Osteoblast (primary cell): ENCODE results near the gene DIP2C. TPM values are rescaled to one million over a fixed set of nuclear protein-coding genes. Genes with fewer than 3 reads are reported as not detected.
A peak's percentile ranks its signal among the peaks of the same experiment; 100 is the strongest.
"Not testable (repeated sequence)": the region's sequence is repeated elsewhere in the genome, so short reads cannot be mapped to it uniquely, and the experiment has no call there.

Experiments used
- DNase-seq: peaks from one replicate; pipeline ENCODE4 v3.0.0; 2011; ENCODE audit warnings: low spot score, mixed read lengths; ENCODE audit not compliant: insufficient read length; ENCODE audit errors: missing footprints
- H2AFZ ChIP-seq: 2 replicates; pipeline ENCODE4 v1.6.0; 2011; ENCODE audit warnings: mild to moderate bottlenecking, low read length
- H3K27ac ChIP-seq: 2 replicates; pipeline ENCODE4 v1.5.1; 2011; ENCODE audit warnings: mild to moderate bottlenecking, low read depth, low read length, moderate library complexity
- H3K27me3 ChIP-seq: 2 replicates; pipeline ENCODE4 v1.6.0; 2012; ENCODE audit warnings: mild to moderate bottlenecking, control low read depth, inconsistent platforms, low read length, moderate library complexity; ENCODE audit not compliant: insufficient read depth
- H3K36me3 ChIP-seq: 2 replicates; pipeline ENCODE4 v1.5.1; 2011; ENCODE audit warnings: mild to moderate bottlenecking, low read length, control low read depth, moderate library complexity; ENCODE audit not compliant: insufficient read depth
- H3K4me1 ChIP-seq: 2 replicates; pipeline ENCODE4 v1.5.1; 2011; ENCODE audit warnings: mild to moderate bottlenecking, low read length, control low read depth, moderate library complexity; ENCODE audit not compliant: insufficient read depth
- H3K4me2 ChIP-seq: 2 replicates; pipeline ENCODE4 v1.6.0; 2011; ENCODE audit warnings: mild to moderate bottlenecking, low read length; ENCODE audit not compliant: insufficient read depth
- H3K4me3 ChIP-seq: fragments of 200-600 bp; sonication (generic); 3 replicates; pipeline ENCODE4 v1.5.1; 2012; ENCODE audit warnings: mild to moderate bottlenecking, low read length, inconsistent platforms; ENCODE audit not compliant: insufficient read depth
- H3K79me2 ChIP-seq: 2 replicates; pipeline ENCODE4 v1.6.0; 2012; ENCODE audit warnings: mild to moderate bottlenecking, low read length, control low read depth, inconsistent platforms; ENCODE audit not compliant: insufficient read depth
- H3K9me3 ChIP-seq: 2 replicates; pipeline ENCODE4 v1.5.1; 2011; ENCODE audit warnings: low read depth, low read length, control low read depth
- H4K20me1 ChIP-seq: 2 replicates; pipeline ENCODE4 v1.6.0; 2012; ENCODE audit warnings: mild to moderate bottlenecking, low read length, control low read depth; ENCODE audit not compliant: insufficient read depth
- CTCF ChIP-seq: IDR thresholded peaks from 2 replicates; pipeline ENCODE4 v1.5.1; 2011; ENCODE audit warnings: mild to moderate bottlenecking, low read depth, low read length, moderate library complexity; ENCODE audit errors: extremely low read depth
- total RNA-seq: library from RNA; depleted of rRNA; stranded (reverse); fragments of >200 nt; gene quantifications from 2 replicates; pipeline ENCODE4 v1.2.3, GENCODE V29; 2012

The DIP2C gene
- total RNA-seq, 1 donor: 36.9 TPM

GRCh38 chr10:368579-369220 is 320.8 kb downstream of the DIP2C start:
- Histone ChIP-seq H3K4me1 (peaks cover 24% of the 10 kb centered on the region), H3K4me2 (no peak overlapping the region), H3K79me2 (no peaks in the 10 kb centered on the region), H3K27ac (no peak overlapping the region), H4K20me1 (peaks cover 10% of the 10 kb centered on the region), H3K27me3 (no peaks in the 10 kb centered on the region), H3K4me3 (no peak overlapping the region), H3K36me3 (peaks cover 48% of the 10 kb centered on the region), H3K9me3 (no peaks in the 10 kb centered on the region), H2AFZ (no peak overlapping the region)
- TF ChIP-seq CTCF: no peak
- DNase-seq: peak; percentile 55

- Histone ChIP-seq H3K36me3 (peaks cover 54% of the 10 kb centered on the region), H3K4me1 (peaks cover 18% of the 10 kb centered on the region), H4K20me1 (peaks cover 10% of the 10 kb centered on the region)
- H3K4me2 ChIP-seq, H3K27me3 ChIP-seq, H2AFZ ChIP-seq, H3K27ac ChIP-seq, H3K9me3 ChIP-seq, H3K4me3 ChIP-seq, H3K79me2 ChIP-seq: not testable (repeated sequence)
- peak; percentile 52 for DNase-seq
Measured at GRCh38 chr10:368107-368506, 321.4 kb downstream of the DIP2C start.

GRCh38 chr10:367636-368035 is 321.8 kb downstream of the DIP2C start:
- Histone ChIP-seq H3K4me2 (no peak overlapping the region), H3K36me3 (peaks cover 57% of the 10 kb centered on the region), H3K9me3 (no peaks in the 10 kb centered on the region), H2AFZ (no peak overlapping the region), H4K20me1 (peaks cover 7% of the 10 kb centered on the region), H3K79me2 (no peaks in the 10 kb centered on the region), H3K4me1 (peaks cover 13% of the 10 kb centered on the region), H3K27ac (no peak overlapping the region), H3K27me3 (no peaks in the 10 kb centered on the region), H3K4me3 (no peak overlapping the region)
- DNase-seq: no peak
- TF ChIP-seq CTCF: no peak

DNA sequence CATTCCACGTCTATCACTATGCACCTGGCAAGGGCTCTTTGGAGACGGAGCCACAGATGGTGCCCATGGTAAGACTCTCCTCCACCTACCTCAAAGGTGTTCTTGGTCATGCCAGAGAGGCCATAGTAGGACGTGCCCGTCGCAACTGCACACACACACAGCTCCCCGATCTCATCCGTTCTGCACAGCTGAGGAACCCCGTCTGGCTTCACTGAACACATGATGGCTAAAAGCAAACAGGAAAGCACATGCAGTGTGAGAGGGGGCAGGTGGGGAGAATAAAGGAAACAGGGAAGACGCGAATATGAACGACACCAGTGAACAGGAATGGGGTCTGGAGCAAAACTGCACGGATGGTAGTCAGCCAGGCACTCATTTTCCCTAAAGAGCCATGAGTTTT is 323.3 kb downstream of the DIP2C start:
- no peak for TF ChIP-seq CTCF
- Histone ChIP-seq H3K4me2 (no peak overlapping the region), H4K20me1 (peaks cover 6% of the 10 kb centered on the region), H2AFZ (no peak overlapping the region), H3K27me3 (no peaks in the 10 kb centered on the region), H3K36me3 (peaks cover 72% of the 10 kb centered on the region), H3K79me2 (no peaks in the 10 kb centered on the region), H3K9me3 (no peaks in the 10 kb centered on the region), H3K4me3 (no peak overlapping the region), H3K27ac (no peak overlapping the region), H3K4me1 (peaks cover 12% of the 10 kb centered on the region)
- DNase-seq: peak; percentile 13
